ENCODE results near the gene ANKRD34A.

ANKRD34A gene

DNA sequence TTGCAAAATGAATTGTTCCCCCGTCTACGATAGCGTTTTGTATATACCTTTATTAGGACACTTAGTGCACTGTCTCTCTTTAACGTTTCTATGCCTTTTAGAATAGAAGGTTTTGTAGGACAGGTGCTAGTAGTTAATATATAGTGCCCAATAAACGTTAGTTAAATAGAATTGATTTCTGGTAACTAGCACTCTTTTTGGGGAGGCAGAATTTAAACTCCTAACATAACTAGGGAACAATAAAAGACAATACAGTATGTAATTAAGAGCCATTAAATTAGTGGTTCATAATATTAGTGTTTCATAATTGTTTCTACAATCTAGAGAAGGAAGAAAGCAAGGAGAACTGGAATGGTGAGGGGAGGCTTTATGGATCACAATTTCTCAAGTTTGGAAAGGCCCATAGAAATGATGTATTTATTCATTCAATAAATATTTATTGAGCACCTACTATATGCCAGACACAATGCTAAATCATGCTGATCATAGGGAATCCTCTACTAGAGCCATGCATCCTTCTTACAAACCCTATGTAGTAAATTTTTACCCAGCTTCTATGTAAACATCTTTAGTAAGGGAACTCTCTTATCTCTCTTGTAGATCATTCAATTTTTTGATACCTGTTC, 857 bp upstream of the ANKRD34A start:
- no peak for DNase-seq (ENCODE audit: low spot score)

DNA sequence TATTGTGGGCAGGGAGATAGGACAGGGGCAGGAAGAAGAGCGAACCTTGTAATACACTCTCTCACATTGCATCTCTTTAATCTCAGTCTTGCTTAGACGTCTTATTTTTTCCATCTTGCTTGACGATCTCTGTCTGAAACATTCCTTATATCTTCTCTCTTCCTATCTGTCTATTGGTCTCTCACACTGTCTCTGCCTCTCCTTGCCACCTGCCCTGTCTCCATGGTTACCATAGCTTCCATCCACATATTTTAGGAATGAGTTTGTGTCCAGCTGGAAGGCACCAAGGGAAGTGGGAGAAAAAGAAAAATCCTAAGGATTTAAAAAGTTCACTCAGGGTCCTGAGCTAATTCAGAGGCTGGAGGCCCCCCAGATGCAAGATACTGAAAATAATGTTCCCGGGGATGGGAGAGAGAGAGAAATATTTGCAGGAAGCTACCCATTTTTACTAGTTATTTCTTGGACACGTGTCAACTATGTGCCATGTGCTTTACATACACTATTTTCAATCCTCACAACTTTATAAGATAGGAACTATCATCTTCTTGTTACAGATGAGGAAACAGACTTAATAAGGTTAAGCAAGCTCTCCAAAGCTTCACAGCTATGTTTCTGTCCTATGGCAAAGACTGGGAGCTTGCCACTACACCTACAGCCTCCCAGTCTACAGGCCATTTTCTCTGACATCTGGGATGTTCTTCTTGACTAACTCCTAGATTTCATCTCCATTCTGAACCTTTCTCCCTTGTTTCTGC, 933 bp downstream of the ANKRD34A start:
- DNase-seq (ENCODE audit: low spot score): no peak

- DNase-seq (ENCODE audit: low spot score): no peak
Observed at GRCh38 chr1:145962157-145963102, 1.9 kb downstream of the ANKRD34A start.

GRCh38 chr1:145961425-145962156, 2.8 kb downstream of the ANKRD34A start:
- no peak for DNase-seq (ENCODE audit: low spot score)

DNA sequence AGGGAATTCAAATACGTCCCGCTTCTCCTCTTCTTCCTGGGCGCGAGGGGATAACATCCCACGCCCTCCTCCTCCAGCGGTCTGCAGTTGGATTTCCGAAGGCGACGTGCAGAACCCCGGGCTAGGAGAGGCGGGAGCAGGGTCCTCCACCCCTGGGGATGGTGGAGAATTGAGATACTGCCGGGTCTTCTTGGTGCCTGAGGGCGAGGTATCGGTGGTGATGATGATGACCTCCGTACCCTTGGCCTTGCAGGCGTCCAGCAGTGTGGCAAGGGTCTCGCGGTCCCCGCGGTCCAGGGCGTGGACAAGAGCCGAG, 3.3 kb downstream of the ANKRD34A start:
- DNase-seq (ENCODE audit: low spot score): no peak

DNA sequence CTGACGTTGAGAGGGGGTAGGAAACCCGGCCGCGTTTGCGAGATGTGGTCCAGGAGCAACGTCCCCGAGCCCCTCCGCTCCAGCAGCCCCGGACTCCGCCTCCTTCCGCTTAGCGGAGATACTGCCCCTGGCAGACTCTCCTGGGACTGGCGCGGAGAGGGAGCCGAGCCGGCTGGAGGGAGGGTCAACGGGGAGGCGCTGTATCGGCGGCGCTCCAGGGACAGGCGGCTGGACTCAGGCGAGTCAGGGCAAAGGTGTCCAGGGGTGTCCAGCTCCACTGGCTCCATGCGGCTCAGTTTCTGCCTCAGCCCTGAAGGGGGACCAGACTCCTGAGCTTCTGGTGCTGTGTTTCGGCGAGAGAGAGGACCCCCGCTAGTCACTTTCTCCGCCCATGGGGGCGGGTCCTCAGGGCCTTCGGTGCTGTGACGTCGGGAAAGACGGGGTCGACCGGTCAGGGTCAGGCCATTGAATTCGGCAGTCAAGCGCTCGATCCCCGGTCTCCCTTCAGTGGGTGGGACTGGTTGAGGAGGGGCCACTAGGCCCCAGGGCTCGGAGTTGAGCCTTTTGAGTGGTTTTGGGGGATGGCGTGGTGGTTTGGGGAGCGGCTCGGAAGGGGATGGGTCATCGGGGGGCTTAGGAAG, 3.8 kb downstream of the ANKRD34A start:
- peak; percentile 83 for DNase-seq (ENCODE audit: low spot score)

- DNase-seq (ENCODE audit: low spot score): no peak
Observed at GRCh38 chr1:145959957-145960467, 4.4 kb downstream of the ANKRD34A start.

- no peak for DNase-seq (ENCODE audit: low spot score)
Observed at GRCh38 chr1:145959333-145959732, 5.0 kb downstream of the ANKRD34A start.

DNA sequence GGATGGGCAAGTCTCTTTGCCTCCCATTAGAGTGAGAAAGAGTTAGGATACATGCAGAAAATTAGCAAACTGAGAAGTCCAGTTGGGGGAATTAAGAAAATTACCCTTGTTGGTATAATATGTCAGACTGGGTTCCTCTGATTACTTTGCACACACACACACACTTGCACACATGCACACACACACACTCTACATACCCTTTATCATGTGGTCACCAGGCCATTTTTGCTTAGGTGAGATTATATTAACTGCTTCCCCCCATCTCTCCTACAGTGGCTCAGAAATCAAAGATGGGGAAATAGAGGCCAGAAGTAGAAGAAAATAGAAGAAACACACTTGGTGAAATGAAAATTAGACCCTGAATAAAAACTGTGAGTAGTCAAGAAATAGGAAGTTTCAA, 5.6 kb downstream of the ANKRD34A start:
- no peak for DNase-seq (ENCODE audit: low spot score)

DNA sequence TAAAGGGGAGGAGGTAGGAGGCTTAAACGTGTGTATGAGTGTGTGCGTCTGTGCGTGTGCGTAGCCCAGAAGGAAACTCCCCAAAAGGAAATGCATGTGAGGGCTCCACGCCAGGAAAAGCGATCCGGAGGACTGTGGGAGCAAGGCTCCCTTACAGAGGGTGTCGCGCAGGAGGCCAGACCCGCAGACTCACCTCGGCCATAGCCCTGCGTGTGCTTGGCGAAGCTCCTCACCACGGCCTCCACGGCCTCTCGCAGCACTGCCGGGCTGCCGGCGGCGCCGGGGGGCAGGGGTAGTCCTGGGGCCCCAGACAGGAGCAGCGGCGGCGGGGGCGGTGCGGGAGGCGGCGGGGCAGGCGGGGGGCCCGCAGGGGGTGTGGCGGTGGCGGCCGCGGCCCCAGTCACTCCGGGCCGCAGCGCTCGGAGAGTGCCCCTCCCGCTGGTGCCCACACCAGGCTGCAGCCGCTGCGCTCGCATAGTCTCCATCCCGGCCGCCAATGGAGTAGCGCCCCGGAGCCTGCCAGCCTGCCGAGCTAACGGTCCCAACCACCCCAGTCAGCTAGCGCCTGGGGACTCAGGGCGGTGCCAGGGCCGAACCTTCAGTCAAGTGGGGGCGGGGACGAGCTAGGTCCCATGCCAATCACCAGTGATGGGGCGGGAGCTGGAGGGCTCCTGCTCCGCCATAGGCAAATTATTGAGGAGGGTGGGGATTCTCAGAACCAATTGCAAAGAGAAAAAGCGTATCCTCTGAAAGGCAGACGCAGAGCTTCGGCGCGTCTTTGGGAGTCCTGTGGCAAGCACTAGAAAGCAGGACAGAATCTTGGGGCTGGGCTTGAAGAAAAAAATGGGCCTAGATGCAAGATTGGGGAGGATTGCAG, 6.7 kb downstream of the ANKRD34A start, which contains the start of gene LIX1L:
Gene LIX1L, minus strand, starts transcription at position 575 of the 877 bp plus-strand sequence. Its CDS starts 90 bp downstream, at position 485.
- DNase-seq (ENCODE audit: low spot score): peak; percentile 96

- no peak for DNase-seq (ENCODE audit: low spot score)
Observed at GRCh38 chr1:145956781-145957442, 7.5 kb downstream of the ANKRD34A start.

GRCh38 chr1:145956361-145956760, 8.0 kb downstream of the ANKRD34A start:
- no peak for DNase-seq (ENCODE audit: low spot score)

GRCh38 chr1:145955436-145955835, 8.9 kb downstream of the ANKRD34A start:
- DNase-seq (ENCODE audit: low spot score): no peak

GRCh38 chr1:145953861-145954260, 10.5 kb downstream of the ANKRD34A start:
- no peak for DNase-seq (ENCODE audit: low spot score)

DNA sequence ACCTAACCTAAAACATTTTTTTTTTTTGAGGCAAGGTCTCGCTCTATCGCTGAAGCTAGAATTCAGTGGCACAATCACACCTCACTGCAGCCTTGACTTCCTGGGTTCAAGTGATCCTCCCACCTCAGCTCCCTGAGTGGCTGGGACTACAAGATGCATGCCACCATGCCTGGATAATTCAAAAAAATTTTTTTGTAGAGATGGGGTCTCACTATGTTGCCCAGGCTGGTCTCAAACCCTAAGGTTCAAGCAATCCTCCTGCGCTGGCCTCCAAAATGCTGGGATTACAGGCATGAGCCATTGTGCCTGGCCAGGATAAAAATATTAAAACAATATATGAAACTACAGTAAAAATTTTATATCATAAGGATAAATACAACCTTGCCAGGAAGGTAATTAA, 11.5 kb downstream of the ANKRD34A start:
- DNase-seq (ENCODE audit: low spot score): no peak

DNA sequence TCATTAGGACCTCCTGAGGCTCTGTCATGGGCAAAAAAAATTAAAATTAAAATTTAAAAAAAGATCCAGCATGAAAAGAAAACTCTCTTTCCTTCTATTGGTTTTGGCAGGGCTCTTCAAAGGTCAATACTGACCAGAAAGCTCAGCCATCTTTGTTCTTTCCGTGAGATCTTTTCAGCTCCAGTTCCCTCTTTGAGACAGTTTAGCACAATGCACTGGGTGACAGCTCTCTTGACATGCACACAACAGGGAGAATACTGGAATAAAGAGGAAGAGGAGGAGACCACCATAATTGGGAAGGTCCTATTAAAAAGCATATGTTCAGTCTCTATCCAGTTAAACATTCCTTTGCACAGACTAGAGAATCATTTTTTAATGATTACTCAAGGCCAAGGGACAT, 12.8 kb downstream of the ANKRD34A start:
- no peak for DNase-seq (ENCODE audit: low spot score)

- DNase-seq (ENCODE audit: low spot score): no peak
Observed at GRCh38 chr1:145949219-145949618, 15.2 kb downstream of the ANKRD34A start.

DNA sequence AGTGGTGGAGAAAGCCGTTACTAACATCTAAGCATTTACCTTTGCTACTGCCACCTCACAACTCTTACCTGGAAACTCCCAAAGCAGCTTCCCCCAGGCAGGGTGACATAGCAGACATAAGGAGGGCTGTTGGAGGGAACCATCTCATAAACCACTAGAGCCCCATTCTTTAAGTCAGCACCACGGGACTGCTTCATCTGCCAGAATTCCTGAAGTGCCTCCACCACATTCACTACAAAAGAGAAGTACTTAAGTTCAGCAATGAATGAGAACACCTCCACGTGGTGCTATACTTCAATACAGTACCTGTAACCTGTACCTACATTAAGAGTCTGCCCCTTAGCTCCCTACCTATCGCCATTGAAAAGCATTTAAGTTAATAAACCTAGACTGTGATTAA, 16.8 kb downstream of the ANKRD34A start:
- no peak for DNase-seq (ENCODE audit: low spot score)

DNA sequence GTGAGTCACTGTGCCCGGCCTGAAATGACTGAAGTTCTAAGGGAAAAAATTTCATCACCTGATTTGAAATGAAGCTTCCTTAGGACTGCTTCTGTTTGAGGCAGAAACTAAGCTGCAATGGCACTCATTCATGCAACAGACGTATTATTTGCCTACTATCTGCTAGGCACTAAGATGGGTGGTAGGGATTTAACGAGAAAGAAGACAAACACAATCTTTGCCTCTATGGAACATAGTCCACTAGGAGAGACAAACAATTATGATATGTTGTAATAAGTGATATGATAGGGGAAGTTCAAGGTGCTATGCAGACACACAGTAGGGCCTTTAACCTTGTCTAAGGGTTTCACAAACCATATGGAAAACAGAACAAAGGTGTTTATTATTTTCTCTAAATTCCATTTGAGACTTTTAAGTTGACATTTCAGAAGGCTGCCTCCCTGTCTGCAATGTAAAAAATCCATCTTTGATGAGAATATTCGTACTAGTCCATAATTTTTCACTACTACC, 17.8 kb downstream of the ANKRD34A start:
- no peak for DNase-seq (ENCODE audit: low spot score)

DNA sequence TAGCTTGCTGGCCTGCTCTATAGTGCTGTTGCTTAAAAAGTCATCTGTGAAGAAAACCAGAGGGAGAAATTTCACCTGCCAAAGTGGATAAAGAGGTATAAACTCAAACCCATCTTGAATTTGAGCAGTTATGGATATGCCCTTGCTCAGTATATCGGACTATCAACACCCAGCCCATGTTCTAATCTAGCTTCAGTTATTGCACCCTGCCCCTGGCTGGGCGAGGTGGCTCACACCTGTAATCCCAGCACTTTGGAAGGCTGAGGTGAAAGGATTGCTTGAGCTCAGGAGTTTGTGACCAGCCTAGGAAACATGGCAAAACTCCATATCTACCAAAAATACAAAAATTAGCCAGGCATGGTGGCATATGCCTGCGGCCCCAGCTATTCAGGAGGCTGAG, 19.8 kb downstream of the ANKRD34A start:
- DNase-seq (ENCODE audit: low spot score): no peak
